ENCODE data around the gene CDKN3.

Gene CDKN3

DNA sequence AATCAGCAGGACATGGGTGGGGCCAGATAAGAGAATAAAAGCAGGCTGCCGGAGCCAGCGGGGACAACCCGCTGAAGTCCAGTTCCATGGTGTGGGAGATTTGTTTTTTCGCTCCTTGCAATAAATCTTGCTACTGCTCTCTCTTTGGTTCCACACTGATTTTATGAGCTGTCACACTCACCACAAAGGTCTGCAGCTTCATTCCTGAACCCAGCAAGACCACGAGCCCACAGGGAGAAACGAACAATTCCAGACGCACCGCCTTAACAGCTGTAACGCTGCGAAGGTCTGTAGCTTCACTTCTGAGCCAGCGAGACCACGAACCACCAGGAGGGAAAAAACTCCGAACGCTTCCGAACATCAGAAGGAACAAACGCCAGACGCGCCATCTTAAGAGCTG is 47.2 kb downstream of the CDKN3 start:
- no peak overlapping the region for H3K27ac ChIP-seq (replicated peaks)
- no peaks in the 10 kb centered on the region for H3K27me3 ChIP-seq (ENCODE audit: insufficient read depth, poor library complexity, severe bottlenecking)
- no peak for DNase-seq (ENCODE audit: low read depth in 1 of 2, low spot score in 1 of 2)
- no peak overlapping the region for H3K4me3 ChIP-seq (replicated peaks; ENCODE audit: insufficient read depth, low read length)
- TF ChIP-seq POLR2AphosphoS5 (IDR thresholded peaks at IDR 0.05; ENCODE audit: low read depth) = no peak
- no peak for TF ChIP-seq SPI1 (IDR thresholded peaks at IDR 0.05; ENCODE audit: borderline replicate concordance, low read depth)
- TF ChIP-seq CTCF (IDR thresholded peaks at IDR 0.05; ENCODE audit: insufficient read depth, low read length) = no peak
- TF ChIP-seq REST (IDR thresholded peaks at IDR 0.05; ENCODE audit: insufficient replicate concordance, low read depth) = no peak
- TF ChIP-seq GABPA (IDR thresholded peaks at IDR 0.05; ENCODE audit: low read depth) = no peak

GRCh38 chr14:54444681-54445080 is 47.9 kb downstream of the CDKN3 start:
- DNase-seq (ENCODE audit: low read depth in 1 of 2, low spot score in 1 of 2) = no peak
- H3K4me3 ChIP-seq (replicated peaks; ENCODE audit: insufficient read depth, low read length) = no peak overlapping the region
- no peak for TF ChIP-seq CTCF (IDR thresholded peaks at IDR 0.05; ENCODE audit: insufficient read depth, low read length)
- TF ChIP-seq REST (IDR thresholded peaks at IDR 0.05; ENCODE audit: insufficient replicate concordance, low read depth) = no peak
- no peak for TF ChIP-seq POLR2AphosphoS5 (IDR thresholded peaks at IDR 0.05; ENCODE audit: low read depth)
- TF ChIP-seq SPI1 (IDR thresholded peaks at IDR 0.05; ENCODE audit: borderline replicate concordance, low read depth) = no peak
- no peak for TF ChIP-seq GABPA (IDR thresholded peaks at IDR 0.05; ENCODE audit: low read depth)
- peak overlapping the region; percentile 82; the same call in 1 of the 2 replicates for H3K27ac ChIP-seq (replicated peaks)
- no peaks in the 10 kb centered on the region for H3K27me3 ChIP-seq (ENCODE audit: insufficient read depth, poor library complexity, severe bottlenecking)

GRCh38 chr14:54446161-54446693 is 49.4 kb downstream of the CDKN3 start:
- Histone ChIP-seq H3K4me3 (replicated peaks; ENCODE audit: insufficient read depth, low read length) (no peak overlapping the region), H3K27ac (replicated peaks) (peak overlapping the region; percentile 82), H3K27me3 (ENCODE audit: insufficient read depth, poor library complexity, severe bottlenecking) (no peaks in the 10 kb centered on the region)
- peak in 1 of 2 experiments; percentile 84 for DNase-seq (ENCODE audit: low read depth in 1 of 2, low spot score in 1 of 2)
- TF ChIP-seq SPI1 (IDR thresholded peaks at IDR 0.05; ENCODE audit: borderline replicate concordance, low read depth) (peak; percentile 23; the same call in 1 of the 2 replicates), POLR2AphosphoS5 (IDR thresholded peaks at IDR 0.05; ENCODE audit: low read depth) (no peak), GABPA (IDR thresholded peaks at IDR 0.05; ENCODE audit: low read depth) (no peak)

DNA sequence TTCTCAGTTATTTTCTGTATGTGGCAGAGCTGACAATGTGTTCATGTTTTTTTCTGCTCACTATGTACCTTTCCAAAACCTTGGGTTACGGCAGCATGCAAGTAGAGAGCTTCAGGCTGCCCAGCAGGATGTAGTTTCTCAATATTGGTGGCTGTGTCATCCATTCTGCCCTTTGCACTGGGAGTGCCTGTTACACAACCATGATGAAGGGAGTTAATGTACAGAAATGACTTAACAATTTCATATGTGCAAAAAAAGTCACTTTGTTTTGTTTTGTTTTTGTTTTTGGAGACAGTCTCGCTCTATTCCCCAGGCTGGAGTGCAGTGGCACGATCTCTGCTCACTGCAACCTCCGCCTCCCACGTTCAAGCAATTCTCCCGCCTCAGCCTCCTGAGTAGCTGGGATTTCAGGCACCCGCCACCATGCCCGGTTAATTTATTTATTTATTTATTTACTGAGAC is 50.5 kb downstream of the CDKN3 start:
- no peak overlapping the region; the same call in 1 of the 2 replicates for H3K4me3 ChIP-seq (replicated peaks; ENCODE audit: insufficient read depth, low read length)
- peak; percentile 71 to 93 for DNase-seq (ENCODE audit: low read depth in 1 of 2, low spot score in 1 of 2)
- H3K27me3 ChIP-seq (ENCODE audit: insufficient read depth, poor library complexity, severe bottlenecking) = no peaks in the 10 kb centered on the region
- H3K27ac ChIP-seq (replicated peaks) = peak overlapping the region; percentile 82
- TF ChIP-seq SPI1 (IDR thresholded peaks at IDR 0.05; ENCODE audit: borderline replicate concordance, low read depth) (no peak), POLR2AphosphoS5 (IDR thresholded peaks at IDR 0.05; ENCODE audit: low read depth) (peak; percentile 70)

DNA sequence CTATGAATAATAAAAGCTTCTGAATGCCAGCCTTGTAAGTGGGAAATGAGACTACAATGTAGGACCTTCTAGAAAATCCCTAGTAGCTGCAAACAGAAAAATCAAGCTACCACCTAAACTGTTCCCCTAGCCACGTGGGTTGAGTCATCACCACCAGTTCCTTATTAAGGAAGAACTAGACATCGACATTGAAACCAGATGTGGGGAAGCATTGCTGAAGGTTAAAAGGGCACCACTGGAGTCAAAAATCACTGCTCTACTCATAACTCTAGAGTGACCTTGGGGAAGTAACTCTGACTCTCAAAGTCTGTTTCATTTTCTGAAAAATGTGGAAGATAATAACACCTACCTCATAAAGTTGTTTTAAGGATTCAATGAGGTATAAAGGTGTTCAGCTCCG is 53.7 kb downstream of the CDKN3 start:
- peak; percentile 63 to 80 for DNase-seq (ENCODE audit: low read depth in 1 of 2, low spot score in 1 of 2)
- H3K27me3 ChIP-seq (ENCODE audit: insufficient read depth, poor library complexity, severe bottlenecking) = no peaks in the 10 kb centered on the region
- H3K4me3 ChIP-seq (replicated peaks; ENCODE audit: insufficient read depth, low read length) = no peak overlapping the region
- TF ChIP-seq SPI1 (IDR thresholded peaks at IDR 0.05; ENCODE audit: borderline replicate concordance, low read depth) = peak; percentile 71
- TF ChIP-seq REST (IDR thresholded peaks at IDR 0.05; ENCODE audit: insufficient replicate concordance, low read depth) = no peak
- no peak overlapping the region for H3K27ac ChIP-seq (replicated peaks)

Measured in HL-60 (cell line).